GM19372 (cell line): ENCODE data around the gene HINT3.
"Not testable (repeated sequence)": the region's sequence is repeated elsewhere in the genome, so short reads cannot be mapped to it uniquely, and the experiment has no call there.

Experiments used
- ATAC-seq: cut with Tn5 transposase; IDR thresholded peaks from one replicate; pipeline ENCODE4 v1.9.1; 2021; ENCODE audit warnings: mild to moderate bottlenecking, low read depth, moderate library complexity; ENCODE audit not compliant: unreplicated experiment

Gene HINT3

DNA sequence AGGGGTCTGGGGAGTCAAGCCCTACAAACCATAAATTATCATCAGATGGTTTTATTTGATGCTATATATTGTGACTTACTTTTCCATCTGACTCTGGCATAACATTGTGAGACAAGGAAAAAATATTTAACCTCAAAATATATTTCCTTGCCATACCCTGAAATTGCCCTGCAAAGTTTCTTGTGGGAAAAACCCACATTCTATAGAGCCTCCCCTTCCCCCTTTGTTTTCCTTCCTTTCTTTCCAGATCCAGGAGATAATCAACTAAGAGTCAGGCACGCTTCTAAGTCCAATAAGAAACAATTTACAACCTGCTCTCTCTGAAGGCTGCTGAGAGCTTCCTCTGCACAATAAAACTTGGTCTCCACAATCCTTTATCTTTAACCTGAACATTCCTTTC lies 17.5 kb upstream of the HINT3 start:
- ATAC-seq: no peak

DNA sequence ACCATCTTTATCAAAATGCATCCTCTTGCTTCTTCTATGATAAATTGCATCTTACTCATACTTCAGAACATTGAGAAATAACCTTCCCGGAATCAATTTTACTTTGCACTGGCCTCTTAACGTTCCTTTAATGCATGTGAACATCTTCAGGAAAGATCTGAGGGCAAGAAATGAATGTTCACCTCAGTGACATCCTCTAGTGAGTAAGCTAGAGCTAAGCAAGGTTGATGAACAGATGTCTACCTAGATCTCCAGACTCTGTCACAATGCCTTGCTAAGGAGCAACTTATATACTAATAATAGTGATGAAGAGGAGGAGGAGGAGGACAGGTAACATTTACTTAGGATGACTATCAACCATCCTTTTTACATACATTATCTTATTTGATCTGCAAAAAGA lies 16.8 kb upstream of the HINT3 start:
- no peak for ATAC-seq

DNA sequence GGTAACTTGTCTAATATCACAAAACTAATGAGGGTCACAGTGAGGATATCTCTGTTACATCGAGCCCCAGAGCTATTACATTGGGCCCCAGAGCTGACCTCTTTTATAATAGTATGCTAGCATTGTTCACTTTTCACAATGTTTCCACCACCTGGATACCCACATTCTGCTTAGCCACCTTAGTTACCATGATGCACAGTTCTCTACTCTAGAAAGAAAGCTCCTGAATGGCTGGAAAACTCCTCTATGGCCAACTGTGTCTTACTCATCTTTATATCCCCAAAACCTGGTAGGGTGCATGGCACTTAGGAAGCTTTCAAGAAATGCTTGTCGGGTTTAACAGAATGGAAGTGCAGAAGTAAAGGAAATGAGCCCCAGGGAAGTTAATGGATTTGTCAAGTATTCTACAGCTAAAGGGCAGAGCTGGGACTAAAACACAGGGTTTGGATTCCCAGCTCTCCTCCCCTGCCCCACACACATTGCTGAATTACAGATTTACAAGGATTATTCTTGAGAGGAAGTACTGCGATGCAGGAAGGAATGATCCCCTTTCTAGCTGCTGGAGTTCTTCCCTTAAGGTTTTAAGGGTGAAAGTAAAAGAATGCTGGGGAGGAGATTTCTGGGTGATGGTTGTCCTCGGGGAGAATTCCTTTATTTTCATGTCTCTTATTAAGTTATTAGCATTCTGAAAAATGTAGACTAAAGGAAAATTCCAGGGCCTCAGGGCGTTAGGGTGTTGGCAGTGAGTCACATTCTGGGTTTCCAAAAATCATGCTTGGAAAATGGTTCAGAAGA lies 16.1 kb upstream of the HINT3 start:
- ATAC-seq: no peak

DNA sequence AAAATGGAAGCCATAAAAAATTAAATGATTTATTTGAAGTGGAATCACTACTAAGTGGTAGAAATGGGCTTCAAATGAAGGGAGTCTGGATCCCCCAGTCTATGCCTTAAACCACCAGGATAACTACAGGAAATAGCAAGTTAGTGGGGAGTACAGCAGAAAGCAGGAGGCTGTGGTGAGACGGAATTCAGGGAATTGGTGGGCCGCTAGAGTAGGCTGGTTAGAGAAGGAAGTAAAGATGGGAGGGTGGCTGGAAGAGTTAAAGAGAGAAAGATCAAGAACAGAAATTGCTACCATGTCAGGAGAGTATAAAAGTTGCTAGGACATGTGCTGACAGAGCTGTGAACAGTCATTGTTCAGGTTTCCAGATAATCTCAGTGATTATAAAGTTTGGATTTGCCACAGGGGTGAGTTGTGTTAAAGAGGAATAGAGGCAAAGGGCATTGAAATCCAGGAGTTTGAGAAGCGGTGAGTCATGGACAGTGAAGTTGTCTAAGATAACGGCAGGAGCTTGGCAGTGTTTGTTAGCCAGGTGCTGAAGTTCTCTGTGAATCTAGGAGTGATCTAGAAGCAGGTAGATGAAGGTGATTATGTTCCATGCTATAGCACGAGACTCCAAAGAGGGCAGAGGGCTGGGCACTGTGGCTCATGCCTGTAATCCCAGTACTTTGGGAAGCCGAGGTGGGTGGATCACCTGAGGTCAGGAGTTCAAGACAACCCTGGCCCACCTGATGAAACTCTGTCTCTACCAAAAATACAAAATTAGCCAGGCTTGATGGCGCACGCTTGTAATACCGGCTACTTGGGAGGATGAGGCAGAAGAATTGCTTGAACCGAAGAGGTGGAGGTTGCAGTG lies 13.7 kb upstream of the HINT3 start:
- no peak for ATAC-seq

DNA sequence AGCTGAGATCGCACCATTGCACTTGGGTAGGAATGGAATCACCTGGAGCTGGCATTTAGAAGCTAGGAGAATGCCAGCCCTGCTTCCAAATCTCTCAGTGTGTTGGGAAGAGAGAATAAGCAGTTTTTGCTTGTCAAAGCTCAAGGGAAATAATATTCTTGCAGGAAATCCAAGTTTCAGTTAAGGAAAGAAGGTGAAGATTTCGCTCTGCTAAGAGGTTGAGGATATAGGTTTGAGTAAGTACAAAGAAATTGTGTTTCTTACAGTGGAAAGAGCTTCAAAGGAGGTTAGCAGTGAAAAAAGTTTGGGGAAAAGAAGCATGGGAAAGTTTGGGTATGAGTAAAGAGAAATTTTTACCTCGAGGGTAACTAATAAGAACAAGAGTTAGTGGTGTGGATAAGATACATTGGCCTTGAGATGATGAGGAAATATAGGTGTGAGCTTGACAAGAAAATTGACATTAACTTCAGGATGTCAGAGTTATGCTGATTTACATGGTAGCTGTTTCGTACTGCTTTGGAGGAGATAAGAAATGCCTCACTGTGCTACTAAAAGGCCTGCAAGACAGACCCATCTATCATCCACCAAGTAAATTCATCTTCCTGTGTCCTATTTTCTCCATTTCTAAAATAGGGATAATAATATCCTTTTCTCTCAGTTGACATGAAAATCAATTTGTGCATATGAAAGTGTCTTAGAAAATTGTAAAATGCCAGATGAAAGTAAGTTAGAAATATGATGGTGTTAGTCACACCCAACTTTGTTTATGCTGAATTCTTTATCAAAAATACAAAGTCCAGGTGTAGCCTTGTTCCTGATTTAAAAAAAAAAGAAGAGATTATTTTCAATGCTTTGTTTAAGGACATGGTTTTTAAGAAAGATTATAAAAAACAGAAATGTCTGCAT lies 12.8 kb upstream of the HINT3 start:
- ATAC-seq: no peak

DNA sequence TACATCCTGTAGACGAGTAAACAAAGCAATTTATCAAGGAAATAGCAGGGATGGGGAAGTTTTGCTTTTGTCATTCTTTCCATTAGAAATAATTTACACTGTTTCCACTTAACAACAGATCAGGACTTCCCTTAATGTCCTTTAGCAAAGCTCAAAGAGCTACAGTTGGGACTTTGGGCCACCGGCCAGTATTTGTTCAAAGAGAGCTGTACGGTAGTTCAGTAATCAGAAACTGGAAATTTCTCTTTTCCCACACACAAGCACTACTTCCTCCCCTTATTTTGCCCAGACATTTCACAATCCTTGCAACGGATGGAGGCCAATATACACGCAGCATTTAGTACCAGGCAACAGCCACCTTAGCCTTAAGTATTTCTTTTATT lies 12.1 kb upstream of the HINT3 start:
- ATAC-seq: no peak

DNA sequence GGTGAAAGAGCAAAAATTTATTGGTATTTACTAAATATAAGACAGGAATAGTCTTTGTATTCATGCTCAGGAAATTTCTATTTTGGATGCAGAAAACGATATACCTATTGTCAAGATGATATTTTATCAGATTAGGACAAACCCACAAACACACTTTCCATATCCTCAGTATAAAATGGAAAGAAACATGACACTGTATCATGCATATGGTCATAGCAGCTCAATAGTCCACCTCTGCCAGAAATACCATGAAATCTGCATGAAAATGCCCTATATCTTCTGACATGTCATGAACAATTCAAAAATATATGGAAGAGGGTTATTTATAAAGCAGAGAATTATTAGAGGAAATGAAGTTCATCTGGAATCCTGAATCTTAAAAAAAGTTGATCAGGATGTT lies 11.7 kb upstream of the HINT3 start:
- no peak for ATAC-seq

DNA sequence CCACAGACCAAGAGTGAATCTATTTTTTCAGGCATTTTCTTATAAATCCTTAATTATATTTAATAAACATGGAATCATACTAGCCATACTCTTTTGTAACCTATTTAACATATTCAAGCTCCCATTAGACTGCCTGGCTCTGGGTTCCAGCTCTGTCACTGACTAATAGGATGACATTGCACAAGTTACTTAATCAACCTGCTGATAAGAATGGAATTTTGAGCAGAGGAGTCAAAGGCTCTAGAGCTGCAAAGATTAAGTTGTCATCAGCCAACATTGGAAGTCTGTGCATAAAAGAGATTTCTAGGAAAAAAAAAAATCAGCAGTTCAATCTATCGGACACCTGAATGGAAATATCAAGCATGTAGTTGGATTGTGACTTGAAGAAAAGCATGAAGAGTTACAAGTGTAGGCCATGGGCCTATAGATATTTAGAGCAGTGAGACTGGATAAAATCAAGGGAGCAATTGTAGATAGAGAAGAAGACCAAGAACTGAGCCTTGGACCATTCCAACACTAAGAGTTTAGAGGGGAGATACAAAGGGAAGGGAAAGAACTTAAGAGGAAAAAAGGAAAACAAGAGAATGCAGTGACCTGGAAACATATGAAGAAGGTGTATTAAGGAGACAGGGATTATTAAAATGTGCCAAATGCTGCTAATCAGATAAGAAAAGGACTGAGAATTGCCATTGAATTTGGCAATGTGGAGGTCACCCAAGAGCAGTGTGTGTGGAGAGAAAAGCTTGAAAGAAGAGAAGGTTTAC lies 11.0 kb upstream of the HINT3 start:
- ATAC-seq: no peak

DNA sequence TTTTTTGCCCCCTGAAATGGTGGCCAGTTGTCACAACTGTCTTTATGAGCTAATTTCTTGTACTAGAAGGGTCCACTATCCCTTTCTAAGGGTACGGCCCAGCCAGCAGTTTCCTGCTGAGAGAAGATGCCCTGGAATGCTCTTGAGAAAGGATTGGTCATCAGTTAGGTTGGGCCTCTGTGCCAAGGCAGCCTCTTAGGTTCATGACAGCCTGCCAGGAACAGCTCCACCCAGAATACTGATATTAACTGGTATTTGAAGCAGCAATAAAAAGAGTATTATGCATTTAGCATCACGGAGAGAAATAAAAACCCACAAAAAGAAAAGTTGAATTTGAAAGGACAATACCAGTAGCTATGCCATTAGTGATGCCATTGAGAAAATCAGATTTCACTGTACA lies 9.0 kb upstream of the HINT3 start:
- no peak for ATAC-seq

DNA sequence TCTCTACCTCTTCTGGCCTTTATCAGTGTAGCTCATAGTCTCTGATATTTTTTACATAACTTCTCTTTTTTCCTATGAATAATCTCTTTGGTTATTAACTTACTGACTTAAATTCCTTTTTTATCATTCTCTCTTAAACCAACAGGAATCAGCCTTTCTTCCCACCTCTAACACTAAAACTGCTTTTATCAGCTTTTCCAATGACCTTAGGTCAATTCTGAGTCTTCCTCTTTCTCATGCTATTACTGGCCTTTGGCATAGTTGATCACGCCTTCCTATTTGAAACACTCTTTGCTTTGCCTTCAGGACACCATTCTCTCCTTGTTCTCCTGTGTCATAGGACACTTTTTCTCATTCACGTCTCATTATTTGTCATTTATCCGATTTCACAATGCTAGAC lies 8.1 kb upstream of the HINT3 start:
- no peak for ATAC-seq

DNA sequence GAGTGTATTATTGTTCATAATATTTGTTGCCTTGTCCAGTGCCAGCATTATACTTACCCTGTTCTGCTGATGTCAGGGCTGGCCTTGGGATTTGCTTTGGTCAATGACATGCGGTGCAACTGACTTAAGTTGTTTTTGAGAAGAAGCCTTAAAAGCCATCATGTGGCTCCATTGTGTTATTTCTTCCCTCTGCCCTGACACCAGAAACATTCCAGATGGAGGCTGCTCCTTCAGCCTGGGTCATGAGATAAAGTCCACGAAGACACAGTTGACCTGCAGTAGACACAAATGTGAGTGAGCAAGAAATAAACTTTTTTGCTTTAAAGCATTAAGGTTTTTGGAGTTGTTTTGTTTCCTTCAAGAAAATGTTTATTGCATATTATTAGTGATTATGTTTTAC lies 7.5 kb upstream of the HINT3 start:
- no peak for ATAC-seq

DNA sequence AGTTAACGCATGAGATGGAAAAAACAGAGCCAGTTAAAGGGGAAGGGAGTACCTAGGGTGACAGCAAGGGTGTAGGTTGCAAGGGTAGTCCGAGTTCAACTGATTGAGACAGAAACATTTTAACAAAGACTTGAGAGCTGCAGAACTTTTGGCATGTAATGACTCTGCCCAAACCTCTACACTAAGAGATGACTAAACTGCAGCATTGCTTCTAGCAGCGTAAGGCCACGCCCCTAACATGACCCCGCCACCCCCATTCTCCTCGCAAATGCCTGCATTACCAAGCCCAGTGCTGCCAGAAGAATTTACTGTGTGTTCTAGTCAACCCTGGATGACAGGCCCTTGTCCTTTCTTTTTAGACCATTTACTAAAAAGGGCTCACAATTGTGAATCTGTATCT lies 6.3 kb upstream of the HINT3 start:
- no peak for ATAC-seq

DNA sequence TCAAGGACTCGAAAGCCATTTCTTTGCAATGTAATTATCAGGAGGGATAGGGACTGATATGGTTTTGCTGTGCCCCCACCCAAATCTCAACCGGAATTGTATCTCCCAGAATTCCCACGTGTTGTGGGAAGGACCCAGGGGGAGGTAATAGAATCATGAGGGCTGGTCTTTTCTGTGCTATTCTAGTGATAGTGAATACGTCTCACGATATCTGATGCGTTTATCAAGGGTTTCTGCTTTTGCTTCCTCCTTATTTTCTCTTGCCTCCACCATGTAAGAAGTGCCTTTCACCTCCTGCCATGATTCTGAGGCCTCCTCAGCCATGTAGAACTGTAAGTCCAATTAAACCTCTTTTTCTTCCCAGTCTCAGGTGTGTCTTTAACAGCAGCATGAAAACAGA lies 5.9 kb upstream of the HINT3 start:
- ATAC-seq: not testable (repeated sequence)

DNA sequence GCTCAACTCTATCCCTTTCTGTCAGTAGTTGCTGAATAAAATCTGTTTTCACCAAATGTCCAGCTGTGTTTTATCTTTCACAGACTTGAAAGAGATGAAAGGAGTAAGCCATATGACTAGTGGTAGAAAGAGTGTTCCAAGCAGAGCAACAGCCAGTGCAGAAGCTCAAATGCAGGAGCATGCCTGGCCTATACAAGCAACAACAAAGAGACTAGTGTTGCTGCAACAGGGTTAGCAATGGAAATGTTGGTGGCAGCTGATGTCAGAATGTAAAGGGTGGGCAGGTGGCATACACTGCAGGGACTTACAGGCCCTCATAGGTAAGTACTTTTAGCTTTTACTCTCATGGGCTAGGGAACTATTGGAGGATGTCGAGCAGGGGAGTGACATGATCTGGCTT lies 5.2 kb upstream of the HINT3 start:
- ATAC-seq: no peak

DNA sequence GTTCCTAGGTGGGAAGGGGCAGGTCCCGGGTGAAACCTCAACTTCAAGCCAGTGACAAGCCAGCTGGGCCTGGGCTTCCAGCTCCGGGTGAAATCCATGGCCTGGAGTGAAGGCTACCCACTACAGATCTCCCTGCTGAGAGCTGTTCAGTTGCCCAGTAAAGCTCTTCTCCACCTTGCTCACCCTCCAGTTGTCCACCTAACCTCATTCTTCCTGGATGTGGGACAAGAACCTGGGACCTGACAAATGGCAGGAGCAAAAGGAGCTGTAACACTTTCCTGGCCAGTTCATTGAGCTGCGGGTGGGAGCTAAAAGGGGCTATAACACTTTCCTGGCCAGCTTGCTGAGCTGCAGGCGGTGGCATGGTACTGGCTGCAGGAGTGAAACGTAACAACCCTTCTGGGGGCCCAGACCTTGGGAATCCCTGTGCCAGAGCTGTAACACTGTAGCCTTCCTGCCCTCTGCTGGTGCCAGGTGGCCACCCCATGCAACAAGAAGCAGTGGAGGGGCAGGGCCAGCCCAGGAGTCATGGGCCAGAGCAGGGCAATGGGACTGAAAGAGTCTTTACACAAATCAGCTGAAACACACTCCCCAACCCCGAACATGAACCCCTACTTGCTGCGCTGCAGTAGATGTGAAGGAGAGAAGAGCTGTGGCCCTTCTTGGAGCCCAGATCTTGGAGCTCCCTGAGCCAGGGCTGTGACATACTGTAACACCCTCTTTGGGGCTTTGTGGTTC lies 3.6 kb upstream of the HINT3 start:
- no peak for ATAC-seq

DNA sequence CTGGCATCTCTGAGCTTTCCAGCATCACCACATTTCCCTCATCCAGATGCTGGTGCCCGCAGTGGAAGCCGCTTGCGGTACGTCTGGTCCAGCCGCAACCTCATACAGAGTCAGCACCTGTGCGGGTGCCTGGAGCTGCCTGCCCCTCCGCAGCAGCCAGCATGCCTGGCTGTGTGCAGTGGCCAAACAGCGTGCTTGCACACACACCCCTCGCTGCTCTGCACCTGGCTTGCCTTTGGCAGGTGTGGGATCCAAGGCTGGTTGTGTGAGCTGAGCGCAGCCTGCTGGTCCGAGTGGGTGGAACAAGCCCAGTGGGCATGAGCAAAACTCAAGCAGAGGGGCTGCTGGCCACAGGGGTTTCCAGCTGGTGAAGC lies 3.1 kb upstream of the HINT3 start:
- ATAC-seq: no peak

DNA sequence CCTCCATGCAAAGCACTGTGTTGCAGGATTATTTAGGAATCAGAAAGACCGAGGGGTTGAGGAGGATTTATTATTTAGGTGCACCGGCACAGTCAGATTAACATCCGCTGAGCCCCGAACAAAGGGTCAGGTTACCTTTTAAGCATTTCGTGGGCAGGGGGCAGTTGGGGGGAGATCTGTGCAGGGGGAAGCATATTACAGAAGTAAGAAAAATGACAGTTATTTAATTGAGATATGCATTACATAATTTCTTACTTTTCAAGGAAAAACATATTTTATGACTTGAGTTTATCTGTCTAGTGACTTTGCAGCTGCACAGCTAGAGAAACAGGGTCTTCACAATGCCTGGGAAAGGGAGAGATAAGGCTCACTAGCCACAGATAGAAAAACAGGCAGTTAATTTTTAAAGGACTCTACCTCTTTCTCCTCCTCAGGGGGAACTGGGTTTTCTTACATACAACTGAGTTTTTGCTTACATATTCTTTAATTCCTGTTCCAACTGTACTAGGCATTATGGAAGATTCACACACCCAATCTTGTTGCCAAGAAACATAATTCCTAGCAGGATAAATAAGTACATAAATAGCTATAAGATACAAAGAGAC lies 1.7 kb upstream of the HINT3 start:
- no peak for ATAC-seq

DNA sequence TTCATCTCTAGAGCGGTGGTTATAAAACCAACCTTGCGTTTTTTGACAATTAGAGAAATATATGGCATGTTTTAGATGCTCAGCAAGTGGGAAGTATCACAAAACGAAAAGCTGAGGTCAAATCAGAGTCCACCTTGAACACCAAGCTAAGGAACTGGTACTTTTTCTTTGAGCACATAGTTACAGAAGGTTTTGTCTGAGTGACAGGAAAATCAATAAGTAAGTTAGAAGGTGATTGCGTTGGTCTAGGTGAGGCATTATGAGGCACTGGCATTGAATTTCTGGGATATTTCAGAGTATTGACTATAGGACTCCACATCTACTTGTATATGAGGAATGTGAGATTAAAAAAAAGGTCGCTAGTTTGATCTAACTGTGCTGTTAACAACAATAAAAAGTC lies 597 bp upstream of the HINT3 start:
- no peak for ATAC-seq

DNA sequence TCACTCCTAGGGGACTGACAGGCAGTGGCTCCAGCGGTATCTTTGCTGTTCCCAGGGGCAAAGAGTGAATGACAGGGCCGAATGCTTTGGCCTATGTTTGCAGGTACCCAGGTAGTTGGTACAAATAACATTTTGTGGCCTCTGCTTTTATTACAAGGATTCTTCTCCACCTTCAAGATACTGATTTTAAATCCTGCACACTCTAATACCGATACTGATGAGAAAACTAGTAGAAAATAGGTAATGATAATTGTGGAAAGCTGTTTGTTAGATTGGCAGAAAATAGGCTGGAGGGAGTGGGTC lies 772 bp downstream of the HINT3 start:
- ATAC-seq: no peak
